HG03354 (cell line): Measurements from ENCODE around the gene ISOC2.
A peak's percentile ranks its signal among the peaks of the same experiment; 100 is the strongest.
"Not testable (repeated sequence)": the region's sequence is repeated elsewhere in the genome, so short reads cannot be mapped to it uniquely, and the experiment has no call there.

Experiments used
- ATAC-seq: cut with Tn5 transposase; IDR thresholded peaks from one replicate; pipeline ENCODE4 v1.9.1; 2021; ENCODE audit warnings: mild to moderate bottlenecking; ENCODE audit not compliant: unreplicated experiment, poor library complexity, severe bottlenecking

The ISOC2 gene

GRCh38 chr19:55461259-55461973 lies at the start of gene ISOC2:
TSS of gene ISOC2 (minus strand) at chr19:55461642. CDS start at chr19:55456486, 5,156 bp downstream.
- ATAC-seq, result peak; percentile 94

- ATAC-seq, result no peak
Measured at GRCh38 chr19:55508120-55508519, 46.7 kb upstream of the ISOC2 start.

- ATAC-seq, result no peak
Measured at GRCh38 chr19:55504981-55505380, 43.5 kb upstream of the ISOC2 start.

- ATAC-seq, result no peak
Measured at GRCh38 chr19:55504252-55504603, 42.8 kb upstream of the ISOC2 start.

GRCh38 chr19:55503502-55504251 lies 42.2 kb upstream of the ISOC2 start:
- ATAC-seq, result peak; percentile 97

GRCh38 chr19:55503157-55503501 lies 41.7 kb upstream of the ISOC2 start:
- ATAC-seq, result no peak

- no peak for ATAC-seq
Measured at GRCh38 chr19:55502197-55502952, 40.9 kb upstream of the ISOC2 start.

- no peak for ATAC-seq
Measured at GRCh38 chr19:55500368-55500952, 39.0 kb upstream of the ISOC2 start.

- ATAC-seq, result no peak
Measured at GRCh38 chr19:55498246-55498840, 36.9 kb upstream of the ISOC2 start.

- no peak for ATAC-seq
Measured at GRCh38 chr19:55497763-55498162, 36.3 kb upstream of the ISOC2 start.

GRCh38 chr19:55496820-55497219 lies 35.4 kb upstream of the ISOC2 start:
- not testable (repeated sequence) for ATAC-seq

GRCh38 chr19:55495646-55496349 lies 34.4 kb upstream of the ISOC2 start:
- ATAC-seq, result no peak

GRCh38 chr19:55494172-55494761 lies 32.8 kb upstream of the ISOC2 start:
- ATAC-seq, result no peak

GRCh38 chr19:55493645-55494171 lies 32.3 kb upstream of the ISOC2 start:
- no peak for ATAC-seq

- ATAC-seq, result no peak
Measured at GRCh38 chr19:55493052-55493644, 31.7 kb upstream of the ISOC2 start.

GRCh38 chr19:55492362-55492944 lies 31.0 kb upstream of the ISOC2 start:
- ATAC-seq, result no peak

- no peak for ATAC-seq
Measured at GRCh38 chr19:55491546-55492360, 30.3 kb upstream of the ISOC2 start.
